ENCODE data around the gene CD72.
"Not testable (repeated sequence)": the region's sequence is repeated elsewhere in the genome, so short reads cannot be mapped to it uniquely, and the experiment has no call there.

CD72 gene

GRCh38 chr9:35649431-35650340 is 31.5 kb upstream of the CD72 start:
- in situ Hi-C loops (cut with MboI; ENCODE audit: low sequenced_read_pairs), result no loop called here

GRCh38 chr9:35646533-35647265 is 28.5 kb upstream of the CD72 start:
- in situ Hi-C loops (cut with MboI; ENCODE audit: low sequenced_read_pairs), result no loop called here

GRCh38 chr9:35646153-35646532 is 27.9 kb upstream of the CD72 start:
- in situ Hi-C loops (cut with MboI; ENCODE audit: low sequenced_read_pairs), result no loop called here

GRCh38 chr9:35645736-35646135 is 27.5 kb upstream of the CD72 start:
- in situ Hi-C loops (cut with MboI; ENCODE audit: low sequenced_read_pairs), result not testable (repeated sequence)

GRCh38 chr9:35643046-35643445 is 24.8 kb upstream of the CD72 start:
- in situ Hi-C loops (cut with MboI; ENCODE audit: low sequenced_read_pairs), result no loop called here

- in situ Hi-C loops (cut with MboI; ENCODE audit: low sequenced_read_pairs), result not testable (repeated sequence)
Measured at GRCh38 chr9:35641478-35641877, 23.3 kb upstream of the CD72 start.

GRCh38 chr9:35640431-35640830 is 22.2 kb upstream of the CD72 start:
- in situ Hi-C loops (cut with MboI; ENCODE audit: low sequenced_read_pairs), result not testable (repeated sequence)

- in situ Hi-C loops (cut with MboI; ENCODE audit: low sequenced_read_pairs), result no loop called here
Measured at GRCh38 chr9:35639631-35640030, 21.4 kb upstream of the CD72 start.

GRCh38 chr9:35639225-35639624 is 21.0 kb upstream of the CD72 start:
- in situ Hi-C loops (cut with MboI; ENCODE audit: low sequenced_read_pairs), result not testable (repeated sequence)

GRCh38 chr9:35638751-35639150 is 20.5 kb upstream of the CD72 start:
- in situ Hi-C loops (cut with MboI; ENCODE audit: low sequenced_read_pairs), result not testable (repeated sequence)

- in situ Hi-C loops (cut with MboI; ENCODE audit: low sequenced_read_pairs), result not testable (repeated sequence)
Measured at GRCh38 chr9:35637427-35637955, 19.3 kb upstream of the CD72 start.

- in situ Hi-C loops (cut with MboI; ENCODE audit: low sequenced_read_pairs), result not testable (repeated sequence)
Measured at GRCh38 chr9:35636877-35637246, 18.6 kb upstream of the CD72 start.

GRCh38 chr9:35636135-35636876 is 18.1 kb upstream of the CD72 start:
- in situ Hi-C loops (cut with MboI; ENCODE audit: low sequenced_read_pairs), result no loop called here

GRCh38 chr9:35635730-35636129 is 17.5 kb upstream of the CD72 start:
- in situ Hi-C loops (cut with MboI; ENCODE audit: low sequenced_read_pairs), result no loop called here

GRCh38 chr9:35629597-35629996 is 11.4 kb upstream of the CD72 start:
- in situ Hi-C loops (cut with MboI; ENCODE audit: low sequenced_read_pairs), result no loop called here

GRCh38 chr9:35628389-35628991 is 10.3 kb upstream of the CD72 start:
- in situ Hi-C loops (cut with MboI; ENCODE audit: low sequenced_read_pairs), result no loop called here

GRCh38 chr9:35627575-35627974 is 9.4 kb upstream of the CD72 start:
- in situ Hi-C loops (cut with MboI; ENCODE audit: low sequenced_read_pairs), result no loop called here

- in situ Hi-C loops (cut with MboI; ENCODE audit: low sequenced_read_pairs), result no loop called here
Measured at GRCh38 chr9:35619800-35620158, 1.6 kb upstream of the CD72 start.

- in situ Hi-C loops (cut with MboI; ENCODE audit: low sequenced_read_pairs), result no loop called here
Measured at GRCh38 chr9:35618854-35619799, 914 bp upstream of the CD72 start.

GRCh38 chr9:35617548-35617947 is 665 bp downstream of the CD72 start:
- in situ Hi-C loops (cut with MboI; ENCODE audit: low sequenced_read_pairs), result no loop called here

Data from HL-60/S4 treated with phorbol 12-myristate 13-acetate at 8.2 ng/mL for 4 days and 3 days (cell line).